Glutamatergic neuron (in vitro differentiated cells): ENCODE data around the gene DPH7. TPM values are rescaled to one million over a fixed set of nuclear protein-coding genes. Genes with fewer than 3 reads are reported as not detected.

ENCODE experiments used
- DNase-seq: peaks from one replicate; pipeline ENCODE4 v3.0.0; 2022
- H3K27ac Mint-ChIP-seq: one replicate; pipeline ENCODE4 v1.8.0; 2020; ENCODE audit warnings: mild to moderate bottlenecking, mixed read lengths, inconsistent platforms; ENCODE audit not compliant: unreplicated experiment
- H3K27me3 Mint-ChIP-seq: one replicate; pipeline ENCODE4 v1.8.0; 2020; ENCODE audit warnings: mild to moderate bottlenecking, moderate library complexity, mixed read lengths, inconsistent platforms; ENCODE audit not compliant: unreplicated experiment
- H3K36me3 Mint-ChIP-seq: one replicate; pipeline ENCODE4 v1.8.0; 2020; ENCODE audit warnings: mild to moderate bottlenecking, mixed read lengths, inconsistent platforms; ENCODE audit not compliant: unreplicated experiment
- H3K4me1 Mint-ChIP-seq: one replicate; pipeline ENCODE4 v1.8.0; 2020; ENCODE audit warnings: mild to moderate bottlenecking, low read depth, mixed read lengths, inconsistent platforms; ENCODE audit not compliant: unreplicated experiment
- H3K4me3 Mint-ChIP-seq: one replicate; pipeline ENCODE4 v1.8.0; 2020; ENCODE audit warnings: mild to moderate bottlenecking, mixed read lengths, inconsistent platforms; ENCODE audit not compliant: unreplicated experiment
- H3K9me3 Mint-ChIP-seq: one replicate; pipeline ENCODE4 v1.8.0; 2020; ENCODE audit warnings: mild to moderate bottlenecking, moderate library complexity, mixed read lengths, inconsistent platforms; ENCODE audit not compliant: unreplicated experiment
- total RNA-seq: library from RNA; stranded (reverse); fragmentation: NEBNext Ultra II Directional; extraction: Animal tissue kit (Norgen Biotek cat#: 25700); gene quantifications from one replicate; pipeline ENCODE4 v1.2.1, GENCODE V29; 2021; ENCODE audit not compliant: unreplicated experiment
- TF ChIP-seq, protein P1 (sequence below): fragments of 200-600 bp; sonication (generic); IDR thresholded peaks from one replicate; pipeline ENCODE4 v1.5.0; 2021; ENCODE audit not compliant: partially characterized antibody, unreplicated experiment

The DPH7 gene
- total RNA-seq, 1 donor from 2014 or later = 64.6 TPM

DNA sequence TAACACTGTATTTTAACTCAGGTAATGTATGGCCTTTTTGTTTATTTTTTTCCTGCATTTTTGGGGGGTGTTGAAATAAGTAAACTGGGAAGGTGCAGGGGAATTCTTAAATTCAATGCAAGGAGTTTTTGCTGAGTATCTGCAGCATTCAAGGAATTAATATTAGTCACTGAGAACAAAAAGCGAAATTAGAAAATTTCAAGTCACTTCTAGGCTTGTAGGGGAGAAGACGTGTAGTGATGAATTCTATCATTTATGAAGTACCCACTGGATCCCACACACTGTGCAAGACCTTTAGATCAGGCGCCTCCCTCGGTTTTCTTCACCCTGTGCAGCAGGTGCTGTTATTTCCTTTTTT lies 41.3 kb upstream of the DPH7 start:
- Mint-ChIP-seq H3K4me3 (peak overlapping the region; percentile 99), H3K4me1 (peaks cover 8% of the 10 kb centered on the region), H3K27me3 (peaks cover 13% of the 10 kb centered on the region), H3K36me3 (no peaks in the 10 kb centered on the region), H3K27ac (peak overlapping the region; percentile 81), H3K9me3 (peaks cover 20% of the 10 kb centered on the region)
- DNase-seq = no peak
- TF ChIP-seq, protein P1, sequence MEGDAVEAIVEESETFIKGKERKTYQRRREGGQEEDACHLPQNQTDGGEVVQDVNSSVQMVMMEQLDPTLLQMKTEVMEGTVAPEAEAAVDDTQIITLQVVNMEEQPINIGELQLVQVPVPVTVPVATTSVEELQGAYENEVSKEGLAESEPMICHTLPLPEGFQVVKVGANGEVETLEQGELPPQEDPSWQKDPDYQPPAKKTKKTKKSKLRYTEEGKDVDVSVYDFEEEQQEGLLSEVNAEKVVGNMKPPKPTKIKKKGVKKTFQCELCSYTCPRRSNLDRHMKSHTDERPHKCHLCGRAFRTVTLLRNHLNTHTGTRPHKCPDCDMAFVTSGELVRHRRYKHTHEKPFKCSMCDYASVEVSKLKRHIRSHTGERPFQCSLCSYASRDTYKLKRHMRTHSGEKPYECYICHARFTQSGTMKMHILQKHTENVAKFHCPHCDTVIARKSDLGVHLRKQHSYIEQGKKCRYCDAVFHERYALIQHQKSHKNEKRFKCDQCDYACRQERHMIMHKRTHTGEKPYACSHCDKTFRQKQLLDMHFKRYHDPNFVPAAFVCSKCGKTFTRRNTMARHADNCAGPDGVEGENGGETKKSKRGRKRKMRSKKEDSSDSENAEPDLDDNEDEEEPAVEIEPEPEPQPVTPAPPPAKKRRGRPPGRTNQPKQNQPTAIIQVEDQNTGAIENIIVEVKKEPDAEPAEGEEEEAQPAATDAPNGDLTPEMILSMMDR = no peak

DNA sequence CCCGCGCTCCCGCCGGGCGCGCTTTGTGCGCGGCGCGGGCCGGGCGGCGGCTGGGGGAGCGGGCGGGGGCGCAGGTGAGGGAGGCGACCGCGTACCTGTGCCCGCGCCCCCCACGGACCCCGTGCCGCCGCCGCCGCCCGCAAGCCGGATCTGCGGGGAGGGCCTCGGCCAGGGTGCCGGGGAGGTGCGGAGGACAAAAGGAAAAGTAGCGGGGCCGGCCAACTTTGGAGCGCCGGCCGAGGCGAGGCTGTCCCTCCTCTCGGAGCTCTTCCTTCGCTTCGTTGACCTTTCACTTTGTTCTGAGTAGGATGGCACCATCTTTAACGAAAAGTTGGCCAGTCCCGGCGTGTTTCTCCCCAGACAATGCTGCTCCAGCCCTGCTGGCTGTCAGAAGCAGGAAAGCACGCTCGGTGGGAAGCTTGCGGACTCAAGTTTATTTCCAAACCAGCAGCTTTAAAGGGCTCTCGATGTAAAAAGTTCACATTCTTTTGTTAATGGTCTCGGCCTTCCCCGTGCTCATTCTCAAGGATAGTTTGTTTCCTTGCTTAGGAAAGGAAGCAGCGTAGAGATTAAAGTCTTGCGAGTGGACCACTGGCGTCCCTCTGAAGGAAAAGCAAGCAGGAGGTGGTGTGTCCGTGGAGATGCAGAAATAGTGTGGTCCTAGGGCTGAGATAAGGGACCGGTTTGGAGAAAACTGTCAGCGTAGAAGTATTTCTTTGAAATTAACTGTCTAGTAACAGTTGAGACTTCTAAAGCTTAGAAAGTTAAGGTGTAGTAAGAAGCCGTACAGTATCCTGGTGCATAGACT lies 40.7 kb upstream of the DPH7 start:
- H3K27me3 Mint-ChIP-seq = peaks cover 15% of the 10 kb centered on the region
- H3K9me3 Mint-ChIP-seq = peaks cover 20% of the 10 kb centered on the region
- H3K36me3 Mint-ChIP-seq = no peaks in the 10 kb centered on the region
- TF ChIP-seq, protein P1 = no peak
- DNase-seq = no peak
- peaks cover 8% of the 10 kb centered on the region for H3K4me1 Mint-ChIP-seq
- H3K4me3 Mint-ChIP-seq = peak overlapping the region; percentile 99
- peak overlapping the region; percentile 81 for H3K27ac Mint-ChIP-seq

- peaks cover 13% of the 10 kb centered on the region for H3K27me3 Mint-ChIP-seq
- H3K4me3 Mint-ChIP-seq = peak within 1 kb of the TSS; percentile 99
- DNase-seq = peak; percentile 88
- peaks cover 8% of the 10 kb centered on the region for H3K4me1 Mint-ChIP-seq
- peaks cover 20% of the 10 kb centered on the region for H3K9me3 Mint-ChIP-seq
- no peaks in the 10 kb centered on the region for H3K36me3 Mint-ChIP-seq
- peak within 1 kb of the TSS; percentile 81 for H3K27ac Mint-ChIP-seq
- TF ChIP-seq, protein P1 = no peak
These were observed 39.7 kb upstream of the DPH7 start, which contains the start of gene EHMT1 for GRCh38 chr9:137618105-137619067. Gene EHMT1 (plus strand): TSS chr9:137619005. CDS start chr9:137619029, 24 bp downstream.

DNA sequence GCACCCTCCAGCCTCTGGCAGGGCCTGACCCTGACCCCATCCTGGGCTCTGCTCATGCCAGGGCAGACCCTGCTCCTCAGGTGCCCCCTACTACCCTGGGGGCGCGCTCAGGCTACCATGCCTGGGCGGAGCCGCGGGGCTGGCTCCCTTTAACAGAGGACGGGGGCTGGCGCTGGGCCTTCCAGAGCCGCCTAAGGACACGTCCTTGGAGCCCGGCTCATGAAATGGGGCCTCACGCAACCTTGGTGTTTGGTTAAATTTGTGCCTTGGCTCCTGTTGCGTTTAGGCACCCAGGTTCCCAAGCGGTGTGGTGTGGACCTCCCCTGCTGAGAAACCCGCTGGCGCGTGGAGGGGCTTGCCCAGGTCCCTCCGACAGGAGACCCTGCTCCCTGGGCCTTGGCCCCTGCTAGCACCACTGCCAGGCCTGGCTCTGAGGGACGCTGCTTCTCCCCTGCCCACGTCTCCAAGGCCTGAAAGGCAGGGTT lies 36.7 kb upstream of the DPH7 start:
- H3K9me3 Mint-ChIP-seq = peaks cover 23% of the 10 kb centered on the region
- no peak for DNase-seq
- H3K36me3 Mint-ChIP-seq = no peaks in the 10 kb centered on the region
- H3K4me3 Mint-ChIP-seq = no peak overlapping the region
- H3K4me1 Mint-ChIP-seq = peaks cover 3% of the 10 kb centered on the region
- H3K27me3 Mint-ChIP-seq = peaks cover 15% of the 10 kb centered on the region
- TF ChIP-seq, protein P1 = no peak
- H3K27ac Mint-ChIP-seq = no peak overlapping the region
